HEK293 (cell line): ENCODE results near the gene RSRC1.

ENCODE experiments used
- CTCF ChIP-seq: fragments of 450-650 bp; formaldehyde crosslinking; IDR thresholded peaks from 2 replicates; pipeline ENCODE4 v1.5.1; 2016; ENCODE audit warnings: missing biosample characterization, missing genetic modification characterization
- ZNF629 ChIP-seq: fragments of 450-650 bp; formaldehyde crosslinking; IDR thresholded peaks from 2 replicates; pipeline ENCODE4 v1.5.1; 2017; ENCODE audit warnings: missing biosample characterization, missing genetic modification characterization

GRCh38 chr3:158508481-158508880, 398.6 kb downstream of the RSRC1 start:
- no peak for TF ChIP-seq ZNF629 (tag by site-specific recombination)
- TF ChIP-seq CTCF (tag by site-specific recombination), result no peak
